ENCODE measurements around the gene PTPRM. TPM values are rescaled to one million over a fixed set of nuclear protein-coding genes. Genes with fewer than 3 reads are reported as not detected.

The PTPRM gene
- total RNA-seq, 4 donors from 2014 or later: 62.7 to 94.0 (median 76.0) TPM

GRCh38 chr18:8298186-8298585 lies 731.1 kb downstream of the PTPRM start:
- Histone ChIP-seq H3K27ac (replicated peaks in 1 of 4) (no peak overlapping the region), H3K27me3 (no peaks in the 10 kb centered on the region), H3K36me3 (peaks cover 0 to 29% (median 10%) of the 10 kb centered on the region in 4 donors), H3K9me3 (no peaks in the 10 kb centered on the region), H3K4me1 (peaks cover 0 to 8% (median 3%) of the 10 kb centered on the region in 4 donors), H3K4me3 (no peak overlapping the region)
- TF ChIP-seq POLR2A (IDR thresholded peaks at IDR 0.05; ENCODE audit: low read depth) (no peak), EP300 (IDR thresholded peaks at IDR 0.05) (no peak), POLR2AphosphoS5 (IDR thresholded peaks at IDR 0.05) (no peak), CTCF (IDR thresholded peaks at IDR 0.05) (no peak)
- 91% methylated on average over 1 of the region's 2 CpGs for WGBS
- no peak for DNase-seq (ENCODE audit: extremely low spot score)
- intact Hi-C loops (cut with DNase I): no loop called here

GRCh38 chr18:8299054-8299980 lies 732.2 kb downstream of the PTPRM start:
- Histone ChIP-seq H3K9me3 (no peaks in the 10 kb centered on the region), H3K4me3 (no peak overlapping the region), H3K27me3 (no peaks in the 10 kb centered on the region), H3K27ac (replicated peaks in 1 of 4) (no peak overlapping the region), H3K36me3 (peaks cover 0 to 35% (median 11%) of the 10 kb centered on the region in 4 donors), H3K4me1 (peaks cover 0 to 8% (median 3%) of the 10 kb centered on the region in 4 donors)
- 49% methylated on average over 8 of the region's 8 CpGs for WGBS
- no peak for DNase-seq (ENCODE audit: extremely low spot score)
- intact Hi-C loops (cut with DNase I): no loop called here
- no peak for TF ChIP-seq POLR2A (IDR thresholded peaks at IDR 0.05; ENCODE audit: low read depth)
- TF ChIP-seq POLR2AphosphoS5 (IDR thresholded peaks at IDR 0.05): no peak
- TF ChIP-seq CTCF (IDR thresholded peaks at IDR 0.05): no peak
- no peak for TF ChIP-seq EP300 (IDR thresholded peaks at IDR 0.05)

GRCh38 chr18:8300751-8301410 lies 733.8 kb downstream of the PTPRM start:
- DNase-seq (ENCODE audit: extremely low spot score): no peak
- Histone ChIP-seq H3K27ac (replicated peaks in 1 of 4) (no peak overlapping the region), H3K4me3 (no peak overlapping the region), H3K4me1 (peaks cover 0 to 8% (median 3%) of the 10 kb centered on the region in 4 donors), H3K27me3 (no peaks in the 10 kb centered on the region), H3K36me3 (peaks cover 0 to 35% (median 11%) of the 10 kb centered on the region in 4 donors), H3K9me3 (no peaks in the 10 kb centered on the region)
- intact Hi-C loops (cut with DNase I): no loop called here
- 87% methylated on average over 6 of the region's 6 CpGs for WGBS
- TF ChIP-seq EP300 (IDR thresholded peaks at IDR 0.05) (no peak), POLR2AphosphoS5 (IDR thresholded peaks at IDR 0.05) (no peak), POLR2A (IDR thresholded peaks at IDR 0.05; ENCODE audit: low read depth) (no peak), CTCF (IDR thresholded peaks at IDR 0.05) (no peak)

GRCh38 chr18:8301427-8302172 lies 734.5 kb downstream of the PTPRM start:
- intact Hi-C loops (cut with DNase I): no loop called here
- 89% methylated on average over 10 of the region's 10 CpGs for WGBS

More at GRCh38 chr18:8301427-8302172, 734.5 kb downstream of the PTPRM start:
- peaks cover 0 to 8% (median 3%) of the 10 kb centered on the region in 4 donors for H3K4me1 ChIP-seq
- H3K9me3 ChIP-seq: no peaks in the 10 kb centered on the region
- no peak overlapping the region for H3K27ac ChIP-seq (replicated peaks in 1 of 4)
- TF ChIP-seq POLR2AphosphoS5 (IDR thresholded peaks at IDR 0.05): no peak
- no peak for TF ChIP-seq POLR2A (IDR thresholded peaks at IDR 0.05; ENCODE audit: low read depth)
- no peak for TF ChIP-seq CTCF (IDR thresholded peaks at IDR 0.05)
- TF ChIP-seq EP300 (IDR thresholded peaks at IDR 0.05): no peak
- H3K27me3 ChIP-seq: no peaks in the 10 kb centered on the region
- H3K36me3 ChIP-seq: peaks cover 0 to 28% (median 8%) of the 10 kb centered on the region in 4 donors
- no peak overlapping the region for H3K4me3 ChIP-seq
- no peak for DNase-seq (ENCODE audit: extremely low spot score)

Data from esophagus muscularis mucosa (tissue), 4 donors.